Measurements from ENCODE around the gene PKHD1. TPM values are rescaled to one million over a fixed set of nuclear protein-coding genes. Genes with fewer than 3 reads are reported as not detected.

The PKHD1 gene
- total RNA-seq, 1 donor from 2014 or later, result 0.02 TPM

DNA sequence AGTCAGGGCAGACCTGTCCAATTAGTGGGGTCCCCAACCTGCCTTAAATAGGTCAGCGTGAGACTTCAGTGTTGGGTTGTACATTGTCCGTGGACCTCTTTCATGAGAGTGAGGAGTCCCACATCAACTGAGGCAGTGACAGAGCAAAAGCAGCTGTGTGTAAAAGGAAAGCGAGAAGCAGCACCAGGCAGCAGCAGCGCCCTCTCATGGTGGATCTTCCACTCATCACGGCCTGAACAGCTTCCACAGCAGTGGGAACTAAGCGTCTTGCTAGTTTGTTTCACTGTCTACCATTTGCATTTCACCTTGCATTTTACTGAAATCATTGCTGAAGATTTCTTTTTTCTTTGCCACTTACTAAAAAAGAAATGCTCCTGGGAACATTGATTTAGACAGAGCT, 333.8 kb downstream of the PKHD1 start:
- H3K9me3 Mint-ChIP-seq, result no peaks in the 10 kb centered on the region
- H3K27ac Mint-ChIP-seq, result no peak overlapping the region
- no peak for DNase-seq (ENCODE audit: low spot score in 2 of 2, unreplicated experiment in 2 of 2)
- H3K27me3 Mint-ChIP-seq (ENCODE audit: low read depth), result no peaks in the 10 kb centered on the region
- no peak overlapping the region for H3K4me3 Mint-ChIP-seq
- TF ChIP-seq, protein P1, sequence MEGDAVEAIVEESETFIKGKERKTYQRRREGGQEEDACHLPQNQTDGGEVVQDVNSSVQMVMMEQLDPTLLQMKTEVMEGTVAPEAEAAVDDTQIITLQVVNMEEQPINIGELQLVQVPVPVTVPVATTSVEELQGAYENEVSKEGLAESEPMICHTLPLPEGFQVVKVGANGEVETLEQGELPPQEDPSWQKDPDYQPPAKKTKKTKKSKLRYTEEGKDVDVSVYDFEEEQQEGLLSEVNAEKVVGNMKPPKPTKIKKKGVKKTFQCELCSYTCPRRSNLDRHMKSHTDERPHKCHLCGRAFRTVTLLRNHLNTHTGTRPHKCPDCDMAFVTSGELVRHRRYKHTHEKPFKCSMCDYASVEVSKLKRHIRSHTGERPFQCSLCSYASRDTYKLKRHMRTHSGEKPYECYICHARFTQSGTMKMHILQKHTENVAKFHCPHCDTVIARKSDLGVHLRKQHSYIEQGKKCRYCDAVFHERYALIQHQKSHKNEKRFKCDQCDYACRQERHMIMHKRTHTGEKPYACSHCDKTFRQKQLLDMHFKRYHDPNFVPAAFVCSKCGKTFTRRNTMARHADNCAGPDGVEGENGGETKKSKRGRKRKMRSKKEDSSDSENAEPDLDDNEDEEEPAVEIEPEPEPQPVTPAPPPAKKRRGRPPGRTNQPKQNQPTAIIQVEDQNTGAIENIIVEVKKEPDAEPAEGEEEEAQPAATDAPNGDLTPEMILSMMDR (IDR thresholded peaks at IDR 0.05; ENCODE audit: unreplicated experiment), result peak; percentile 32
- H3K36me3 Mint-ChIP-seq, result no peaks in the 10 kb centered on the region
- no peaks in the 10 kb centered on the region for H3K4me1 Mint-ChIP-seq

GRCh38 chr6:51743999-51744398, 343.4 kb downstream of the PKHD1 start:
- no peak overlapping the region for H3K27ac Mint-ChIP-seq
- no peak overlapping the region for H3K4me3 Mint-ChIP-seq
- no peaks in the 10 kb centered on the region for H3K27me3 Mint-ChIP-seq (ENCODE audit: low read depth)
- peaks cover 2% of the 10 kb centered on the region for H3K4me1 Mint-ChIP-seq
- H3K36me3 Mint-ChIP-seq, result no peaks in the 10 kb centered on the region
- DNase-seq (ENCODE audit: low spot score in 2 of 2, unreplicated experiment in 2 of 2), result no peak
- TF ChIP-seq, protein P1 (IDR thresholded peaks at IDR 0.05; ENCODE audit: unreplicated experiment), result no peak
- no peaks in the 10 kb centered on the region for H3K9me3 Mint-ChIP-seq

DNA sequence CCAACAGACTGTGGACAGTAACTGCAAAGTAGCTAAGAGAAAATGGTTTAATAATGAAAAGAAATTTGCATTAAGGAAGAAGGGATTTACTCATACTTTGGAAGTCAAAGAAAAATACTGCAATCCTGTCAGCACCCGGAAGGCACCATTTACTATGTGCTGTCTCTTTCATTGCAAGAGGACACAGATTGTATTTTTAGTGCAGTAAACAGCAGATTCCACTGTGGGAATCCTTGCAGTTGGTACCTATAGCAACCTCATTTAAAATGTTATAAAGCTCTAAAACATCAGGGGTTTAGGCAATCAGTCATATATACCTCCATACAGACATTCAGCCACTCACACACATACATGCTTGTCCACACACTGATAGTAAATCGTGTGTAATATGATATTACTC, 346.8 kb downstream of the PKHD1 start:
- TF ChIP-seq, protein P1 (IDR thresholded peaks at IDR 0.05; ENCODE audit: unreplicated experiment), result no peak
- Mint-ChIP-seq H3K36me3 (no peaks in the 10 kb centered on the region), H3K4me3 (no peak overlapping the region), H3K4me1 (peaks cover 12% of the 10 kb centered on the region), H3K9me3 (no peaks in the 10 kb centered on the region), H3K27ac (no peak overlapping the region), H3K27me3 (ENCODE audit: low read depth) (no peaks in the 10 kb centered on the region)
- no peak for DNase-seq (ENCODE audit: low spot score in 2 of 2, unreplicated experiment in 2 of 2)

- TF ChIP-seq, protein P1 (IDR thresholded peaks at IDR 0.05; ENCODE audit: unreplicated experiment), result no peak
- no peaks in the 10 kb centered on the region for H3K36me3 Mint-ChIP-seq
- DNase-seq (ENCODE audit: low spot score in 2 of 2, unreplicated experiment in 2 of 2), result no peak
- H3K4me1 Mint-ChIP-seq, result peaks cover 12% of the 10 kb centered on the region
- H3K27ac Mint-ChIP-seq, result no peak overlapping the region
- no peaks in the 10 kb centered on the region for H3K9me3 Mint-ChIP-seq
- no peak overlapping the region for H3K4me3 Mint-ChIP-seq
- H3K27me3 Mint-ChIP-seq (ENCODE audit: low read depth), result no peaks in the 10 kb centered on the region
Measured at GRCh38 chr6:51738614-51739013, 348.8 kb downstream of the PKHD1 start.

DNA sequence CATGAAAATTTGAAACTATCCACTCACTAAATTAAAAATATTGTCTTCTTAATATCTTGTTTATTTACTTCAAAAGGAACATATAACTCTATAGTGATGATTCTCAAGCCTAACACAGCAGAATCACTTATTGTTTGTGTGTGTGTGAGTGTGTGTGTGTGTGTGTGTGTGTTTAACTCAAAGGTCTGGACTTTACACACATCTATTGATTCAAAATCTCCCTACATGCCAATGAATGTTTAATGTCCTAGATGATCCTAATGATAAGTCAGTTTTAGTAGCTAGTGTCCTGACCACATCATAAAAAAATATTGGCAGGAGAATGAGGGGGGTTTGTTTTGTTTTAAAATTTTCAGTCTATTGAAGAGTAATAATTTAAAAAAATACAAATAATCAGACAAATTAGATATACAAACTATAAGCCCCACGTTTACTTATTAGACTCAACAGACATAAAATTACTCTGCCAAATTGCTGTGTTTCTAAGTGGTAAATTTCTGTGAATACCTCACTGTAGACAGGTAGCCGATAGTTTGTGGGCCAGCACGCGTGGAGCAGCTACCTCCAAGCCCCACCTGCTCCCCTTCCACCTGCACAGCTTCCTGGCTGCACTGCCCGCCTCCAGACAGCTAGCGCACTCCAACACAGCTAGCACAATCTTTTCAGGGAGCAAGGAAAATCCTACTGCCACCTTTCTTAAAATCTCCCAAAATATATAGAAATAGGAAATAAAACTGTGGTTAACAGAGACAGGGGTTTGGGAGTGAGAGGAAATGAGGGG, 349.6 kb downstream of the PKHD1 start:
- TF ChIP-seq, protein P1 (IDR thresholded peaks at IDR 0.05; ENCODE audit: unreplicated experiment), result no peak
- no peak overlapping the region for H3K4me3 Mint-ChIP-seq

More for the DNA sequence above, 349.6 kb downstream of the PKHD1 start:
- Mint-ChIP-seq H3K27ac (no peak overlapping the region), H3K9me3 (no peaks in the 10 kb centered on the region), H3K4me1 (peaks cover 12% of the 10 kb centered on the region), H3K36me3 (no peaks in the 10 kb centered on the region), H3K27me3 (ENCODE audit: low read depth) (no peaks in the 10 kb centered on the region)
- DNase-seq (ENCODE audit: low spot score in 2 of 2, unreplicated experiment in 2 of 2), result no peak
